Measurements from ENCODE around the gene FOXP1. TPM values are rescaled to one million over a fixed set of nuclear protein-coding genes. Genes with fewer than 3 reads are reported as not detected.

Gene FOXP1
- total and polyA plus RNA-seq, 8 donors, result 95.1 to 143 (median 123) TPM

DNA sequence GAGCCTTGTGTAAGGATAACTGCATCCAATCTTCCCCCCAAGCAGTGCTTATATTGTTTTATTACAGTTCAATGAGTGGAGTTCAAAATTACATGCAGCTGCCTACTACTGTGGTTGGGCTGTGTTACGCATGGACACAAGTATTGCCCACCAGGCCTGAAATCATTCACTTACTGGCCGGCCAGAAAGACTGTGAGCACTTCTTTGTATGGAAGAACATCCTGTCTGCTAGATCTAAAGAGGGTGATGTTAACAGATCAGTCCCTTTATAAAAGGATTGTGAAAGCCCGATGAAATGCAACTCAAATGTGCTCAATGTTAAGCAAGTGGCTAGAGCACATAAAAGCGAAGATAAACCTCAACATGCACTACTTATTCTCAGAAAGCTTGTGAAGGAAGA lies 132.5 kb downstream of the FOXP1 start:
- no peak for ATAC-seq
- intact Hi-C loops (cut with DNase I), result no loop called here
- peaks cover 0 to 75% of the 10 kb centered on the region in 2 donors for H3K4me1 ChIP-seq

DNA sequence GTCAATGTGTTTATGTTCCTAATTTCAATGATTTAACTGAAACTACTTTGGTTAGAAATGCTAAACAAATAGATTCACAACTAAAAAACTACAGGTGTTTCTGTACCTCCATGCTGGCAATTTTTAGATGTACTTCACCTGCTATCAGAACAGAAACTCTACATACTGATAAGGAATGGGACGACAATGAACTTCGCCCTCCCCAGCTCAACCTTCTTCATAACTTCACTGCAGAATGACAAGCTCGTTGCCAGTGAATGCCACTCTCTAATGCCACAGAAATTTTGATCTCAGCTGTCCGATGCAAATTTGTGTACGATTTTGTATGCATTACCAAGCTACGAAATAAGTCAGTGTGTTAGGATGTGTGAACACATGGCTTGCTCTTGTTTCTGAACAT lies 133.4 kb downstream of the FOXP1 start:
- no peak overlapping the region for H3K27ac ChIP-seq
- intact Hi-C loops (cut with DNase I), result no loop called here
- peaks cover 0 to 75% of the 10 kb centered on the region in 2 donors for H3K4me1 ChIP-seq
- DNase-seq (no peak), ATAC-seq (no peak)
- no peak overlapping the region for H3K4me3 ChIP-seq
- H3K27me3 ChIP-seq, result no peaks in the 10 kb centered on the region
- H3K36me3 ChIP-seq, result no peaks in the 10 kb centered on the region
- TF ChIP-seq, protein P1, sequence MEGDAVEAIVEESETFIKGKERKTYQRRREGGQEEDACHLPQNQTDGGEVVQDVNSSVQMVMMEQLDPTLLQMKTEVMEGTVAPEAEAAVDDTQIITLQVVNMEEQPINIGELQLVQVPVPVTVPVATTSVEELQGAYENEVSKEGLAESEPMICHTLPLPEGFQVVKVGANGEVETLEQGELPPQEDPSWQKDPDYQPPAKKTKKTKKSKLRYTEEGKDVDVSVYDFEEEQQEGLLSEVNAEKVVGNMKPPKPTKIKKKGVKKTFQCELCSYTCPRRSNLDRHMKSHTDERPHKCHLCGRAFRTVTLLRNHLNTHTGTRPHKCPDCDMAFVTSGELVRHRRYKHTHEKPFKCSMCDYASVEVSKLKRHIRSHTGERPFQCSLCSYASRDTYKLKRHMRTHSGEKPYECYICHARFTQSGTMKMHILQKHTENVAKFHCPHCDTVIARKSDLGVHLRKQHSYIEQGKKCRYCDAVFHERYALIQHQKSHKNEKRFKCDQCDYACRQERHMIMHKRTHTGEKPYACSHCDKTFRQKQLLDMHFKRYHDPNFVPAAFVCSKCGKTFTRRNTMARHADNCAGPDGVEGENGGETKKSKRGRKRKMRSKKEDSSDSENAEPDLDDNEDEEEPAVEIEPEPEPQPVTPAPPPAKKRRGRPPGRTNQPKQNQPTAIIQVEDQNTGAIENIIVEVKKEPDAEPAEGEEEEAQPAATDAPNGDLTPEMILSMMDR (IDR thresholded peaks at IDR 0.05), result no peak
- no peaks in the 10 kb centered on the region for H3K9me3 ChIP-seq

More for the DNA sequence above, 132.5 kb downstream of the FOXP1 start:
- Histone ChIP-seq H3K9me3 (no peaks in the 10 kb centered on the region), H3K4me3 (no peak overlapping the region), H3K27ac (no peak overlapping the region), H3K36me3 (no peaks in the 10 kb centered on the region), H3K27me3 (no peaks in the 10 kb centered on the region)
- DNase-seq, result no peak
- TF ChIP-seq, protein P1 (IDR thresholded peaks at IDR 0.05), result no peak

DNA sequence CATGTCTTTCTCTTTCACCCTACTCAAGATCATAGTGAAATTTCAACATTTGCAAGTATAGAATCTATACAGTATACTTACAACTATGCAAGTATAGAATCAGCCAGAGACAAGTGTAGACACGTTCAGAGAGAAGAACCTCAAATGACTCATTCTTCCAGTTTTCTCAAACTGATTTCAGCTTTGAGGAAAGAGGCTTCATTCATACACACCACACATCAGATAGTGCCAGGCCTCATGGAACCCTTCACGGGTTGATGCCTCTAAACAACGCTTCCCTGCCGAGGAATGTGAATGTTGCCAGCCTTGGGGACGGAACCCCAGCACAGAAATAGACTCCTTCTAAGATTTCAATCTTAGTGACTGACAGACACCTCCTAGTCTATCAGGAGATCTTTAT lies 135.7 kb downstream of the FOXP1 start:
- Histone ChIP-seq H3K9me3 (no peaks in the 10 kb centered on the region), H3K4me3 (no peak overlapping the region), H3K36me3 (no peaks in the 10 kb centered on the region), H3K4me1 (peaks cover 6 to 77% of the 10 kb centered on the region in 2 donors), H3K27me3 (no peaks in the 10 kb centered on the region), H3K27ac (peak overlapping the region in 1 of 2 donors; percentile 24)
- TF ChIP-seq, protein P1 (IDR thresholded peaks at IDR 0.05), result no peak
- DNase-seq, result no peak
- intact Hi-C loops (cut with DNase I), result no loop called here
- no peak for ATAC-seq

DNA sequence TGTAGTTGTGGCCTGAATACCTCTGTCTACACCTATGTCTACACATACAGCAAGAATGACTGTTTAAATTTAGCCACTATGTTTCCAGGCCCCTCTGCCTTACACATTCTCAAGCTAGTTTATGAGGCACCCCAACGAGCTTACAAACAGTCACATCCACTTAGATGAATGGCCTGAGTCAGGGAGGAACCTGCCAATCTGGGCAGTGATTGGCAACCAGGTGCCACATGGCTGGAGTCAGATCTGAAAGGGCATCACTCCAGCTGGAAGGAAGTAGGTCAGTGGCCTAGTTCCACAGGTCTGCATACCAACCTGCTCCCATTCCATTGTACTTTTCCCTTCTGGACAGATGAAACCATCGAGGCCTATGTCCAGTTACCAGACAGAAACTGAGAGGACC lies 136.3 kb downstream of the FOXP1 start:
- Histone ChIP-seq H3K27me3 (no peaks in the 10 kb centered on the region), H3K9me3 (no peaks in the 10 kb centered on the region), H3K36me3 (no peaks in the 10 kb centered on the region), H3K4me1 (peaks cover 6 to 77% of the 10 kb centered on the region in 2 donors), H3K4me3 (no peak overlapping the region), H3K27ac (peak overlapping the region in 1 of 2 donors; percentile 90)
- DNase-seq (no peak), ATAC-seq (no peak)
- TF ChIP-seq, protein P1 (IDR thresholded peaks at IDR 0.05), result no peak
- intact Hi-C loops (cut with DNase I), result no loop called here

DNA sequence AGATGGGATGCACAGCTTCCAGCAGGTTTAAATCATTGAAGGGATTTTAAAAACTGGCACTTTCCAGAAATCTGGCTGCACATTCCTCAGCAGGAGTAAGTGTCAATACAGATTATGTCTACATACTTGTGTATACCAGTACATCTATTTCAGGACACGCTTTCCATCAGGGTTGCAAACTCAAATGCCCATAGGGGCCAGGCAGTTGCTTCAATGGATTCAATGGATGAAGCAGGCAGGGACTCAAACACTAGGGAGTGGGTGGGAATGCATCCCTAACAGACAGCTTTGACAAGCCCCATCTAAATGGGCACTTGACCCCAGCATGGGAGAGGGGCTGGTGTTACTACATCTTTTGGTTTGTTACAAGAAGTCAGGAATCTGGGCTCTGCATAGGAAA lies 136.8 kb downstream of the FOXP1 start:
- intact Hi-C loops (cut with DNase I), result no loop called here
- Histone ChIP-seq H3K4me1 (peaks cover 6 to 78% of the 10 kb centered on the region in 2 donors), H3K36me3 (no peaks in the 10 kb centered on the region), H3K27me3 (no peaks in the 10 kb centered on the region), H3K9me3 (no peaks in the 10 kb centered on the region), H3K4me3 (no peak overlapping the region), H3K27ac (peak overlapping the region in 1 of 2 donors; percentile 90)
- ATAC-seq (no peak), DNase-seq (no peak)
- TF ChIP-seq, protein P1 (IDR thresholded peaks at IDR 0.05), result no peak
